ENCODE results near the gene INAFM2. TPM values are rescaled to one million over a fixed set of nuclear protein-coding genes. Genes with fewer than 3 reads are reported as not detected.

The INAFM2 gene
- total and polyA plus RNA-seq, 7 experiments from 2014 or later: 2.0 to 21.2 (median 8.4) TPM

- ChIA-PET POLR2A (interaction anchor here (0.7 to 4.9 kb wide), 6 partner anchors 10 to 131 kb away, joined by 4 to 35 read pairs (median 8); partner anchors contain the start of genes KNSTRN and PLCB2), CTCF (interaction anchor here (0.7 to 5.0 kb wide), 8 partner anchors 8 to 488 kb away, joined by 3 to 38 read pairs (median 5); no protein-coding TSS in a partner anchor)
- Mint-ChIP-seq H3K9me3 (no peaks in the 10 kb centered on the region), H3K4me1 (peaks cover 15 to 56% (median 47%) of the 10 kb centered on the region in 7 donors), H3K36me3 (peaks cover 0 to 11% (median 0%) of the 10 kb centered on the region in 5 donors), H3K4me3 (peak overlapping the region in 7 of 10 donors; percentile 12 to 88 (median 69)), H3K27ac (no peak overlapping the region), H3K27me3 (peaks cover 0 to 7% (median 0%) of the 10 kb centered on the region in 5 donors)
- ATAC-seq: no peak
- no peaks in the 10 kb centered on the region for H3K36me3 ChIP-seq (ENCODE audit: control insufficient read depth in 2 of 3, insufficient read depth in 3 of 3, low read length in 3 of 3)
- H3K4me3 ChIP-seq (ENCODE audit: low read length): no peak overlapping the region
- intact Hi-C loops (cut with micrococcal nuclease): loop anchor here in 1 of 2 donors (2.0 kb wide), 1 partner anchor 33 kb away; the partner anchor contains the start of gene DISP2
- H3K4me1 ChIP-seq (ENCODE audit: control insufficient read depth in 2 of 2, insufficient read depth in 2 of 2, low read length in 2 of 2): peaks cover 15% of the 10 kb centered on the region in 2 donors
- H3K27ac ChIP-seq (ENCODE audit: low read depth, low read length): no peak overlapping the region
- no peaks in the 10 kb centered on the region for H3K27me3 ChIP-seq (ENCODE audit: control insufficient read depth in 2 of 2, insufficient read depth in 2 of 2, low read length in 2 of 2)
- no peaks in the 10 kb centered on the region for H3K9me3 ChIP-seq (ENCODE audit: control insufficient read depth in 2 of 3, low read length in 3 of 3)
- DNase-seq: no peak
Observed at GRCh38 chr15:40325700-40326099, 2.2 kb downstream of the INAFM2 start.

- H3K9me3 ChIP-seq (ENCODE audit: control insufficient read depth in 2 of 3, low read length in 3 of 3): no peaks in the 10 kb centered on the region
- no peak for ATAC-seq
- H3K9me3 Mint-ChIP-seq: no peaks in the 10 kb centered on the region
- H3K4me3 Mint-ChIP-seq: no peak overlapping the region
- H3K27ac ChIP-seq (ENCODE audit: low read depth, low read length): no peak overlapping the region
- peaks cover 0 to 7% (median 0%) of the 10 kb centered on the region in 5 donors for H3K27me3 Mint-ChIP-seq
- no peak overlapping the region for H3K27ac Mint-ChIP-seq
- H3K27me3 ChIP-seq (ENCODE audit: control insufficient read depth in 2 of 2, insufficient read depth in 2 of 2, low read length in 2 of 2): no peaks in the 10 kb centered on the region
- no peaks in the 10 kb centered on the region for H3K36me3 ChIP-seq (ENCODE audit: control insufficient read depth in 2 of 3, insufficient read depth in 3 of 3, low read length in 3 of 3)
- peaks cover 0 to 14% (median 0%) of the 10 kb centered on the region in 5 donors for H3K36me3 Mint-ChIP-seq
- peaks cover 13 to 15% of the 10 kb centered on the region in 2 donors for H3K4me1 ChIP-seq (ENCODE audit: control insufficient read depth in 2 of 2, insufficient read depth in 2 of 2, low read length in 2 of 2)
- no peak for DNase-seq
- CTCF ChIA-PET: interaction anchor here (0.8 to 5.0 kb wide), 4 partner anchors 10 to 48 kb away, joined by 3 to 38 read pairs (median 18); partner anchors contain the start of gene PLCB2
- peaks cover 8 to 41% (median 35%) of the 10 kb centered on the region in 7 donors for H3K4me1 Mint-ChIP-seq
- intact Hi-C loops (cut with micrococcal nuclease): no loop called here
- POLR2A ChIA-PET: interaction anchor here (1.0 to 4.9 kb wide), 4 partner anchors 8 to 108 kb away, joined by 3 to 35 read pairs (median 12); partner anchors contain the start of gene PLCB2
- no peak overlapping the region for H3K4me3 ChIP-seq (ENCODE audit: low read length)
Observed at GRCh38 chr15:40327457-40327856, 4.0 kb downstream of the INAFM2 start.

GRCh38 chr15:40328176-40328575, 4.7 kb downstream of the INAFM2 start:
- Mint-ChIP-seq H3K4me1 (peaks cover 8 to 41% (median 35%) of the 10 kb centered on the region in 7 donors), H3K4me3 (no peak overlapping the region), H3K9me3 (no peaks in the 10 kb centered on the region), H3K36me3 (peaks cover 0 to 14% (median 0%) of the 10 kb centered on the region in 5 donors), H3K27me3 (peaks cover 0 to 6% (median 0%) of the 10 kb centered on the region in 5 donors), H3K27ac (no peak overlapping the region)
- no peak for ATAC-seq
- H3K36me3 ChIP-seq (ENCODE audit: control insufficient read depth in 2 of 3, insufficient read depth in 3 of 3, low read length in 3 of 3): no peaks in the 10 kb centered on the region
- H3K9me3 ChIP-seq (ENCODE audit: control insufficient read depth in 2 of 3, low read length in 3 of 3): no peaks in the 10 kb centered on the region
- H3K27me3 ChIP-seq (ENCODE audit: control insufficient read depth in 2 of 2, insufficient read depth in 2 of 2, low read length in 2 of 2): no peaks in the 10 kb centered on the region
- H3K4me3 ChIP-seq (ENCODE audit: low read length): no peak overlapping the region
- DNase-seq: no peak
- peaks cover 7 to 11% of the 10 kb centered on the region in 2 donors for H3K4me1 ChIP-seq (ENCODE audit: control insufficient read depth in 2 of 2, insufficient read depth in 2 of 2, low read length in 2 of 2)
- intact Hi-C loops (cut with micrococcal nuclease): no loop called here
- CTCF ChIA-PET: interaction anchor here (0.8 to 5.0 kb wide), 6 partner anchors 9 to 54 kb away, joined by 3 to 38 read pairs (median 7); partner anchors contain the start of genes CCDC9B and PLCB2
- POLR2A ChIA-PET: interaction anchor here (1.0 to 4.9 kb wide), 3 partner anchors 16 to 23 kb away, joined by 3 to 35 read pairs (median 4); partner anchors contain the start of gene PLCB2
- H3K27ac ChIP-seq (ENCODE audit: low read depth, low read length): no peak overlapping the region

DNA sequence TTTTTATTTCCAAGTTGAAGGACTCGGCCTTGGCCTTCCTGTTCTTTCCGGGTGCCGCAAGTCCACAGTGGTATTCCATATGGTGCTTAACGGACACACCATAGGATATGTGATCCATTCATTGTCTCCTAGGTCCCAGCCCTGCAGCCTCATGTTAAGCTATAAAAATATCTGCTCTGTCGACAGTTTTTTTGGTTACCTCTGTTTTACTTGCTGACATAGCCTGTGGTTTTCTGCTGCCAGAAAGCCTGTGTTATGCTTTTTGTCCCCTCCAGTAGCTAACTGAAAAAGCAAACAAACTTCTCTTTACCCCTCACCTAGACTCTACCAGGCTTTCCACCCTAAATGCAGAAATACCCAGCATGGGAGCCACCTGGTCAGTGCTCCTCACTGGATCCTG, 5.3 kb downstream of the INAFM2 start:
- Mint-ChIP-seq H3K9me3 (no peaks in the 10 kb centered on the region), H3K4me3 (peak overlapping the region in 1 of 10 donors; percentile 3), H3K27me3 (peaks cover 0 to 5% (median 0%) of the 10 kb centered on the region in 5 donors), H3K36me3 (peaks cover 0 to 14% (median 0%) of the 10 kb centered on the region in 5 donors), H3K4me1 (peaks cover 8 to 43% (median 36%) of the 10 kb centered on the region in 7 donors), H3K27ac (no peak overlapping the region)
- ATAC-seq (no peak), DNase-seq (no peak)
- Histone ChIP-seq H3K27me3 (ENCODE audit: control insufficient read depth in 2 of 2, insufficient read depth in 2 of 2, low read length in 2 of 2) (no peaks in the 10 kb centered on the region), H3K4me3 (ENCODE audit: low read length) (no peak overlapping the region), H3K9me3 (ENCODE audit: control insufficient read depth in 2 of 3, low read length in 3 of 3) (no peaks in the 10 kb centered on the region), H3K4me1 (ENCODE audit: control insufficient read depth in 2 of 2, insufficient read depth in 2 of 2, low read length in 2 of 2) (peaks cover 7 to 14% of the 10 kb centered on the region in 2 donors), H3K36me3 (ENCODE audit: control insufficient read depth in 2 of 3, insufficient read depth in 3 of 3, low read length in 3 of 3) (no peaks in the 10 kb centered on the region), H3K27ac (ENCODE audit: low read depth, low read length) (no peak overlapping the region)
- ChIA-PET CTCF (interaction anchor here (1.5 to 5.0 kb wide), 5 partner anchors 9 to 54 kb away, joined by 5 to 38 read pairs (median 9); partner anchors contain the start of genes CCDC9B and PLCB2), POLR2A (interaction anchor here (1.7 to 4.9 kb wide), 2 partner anchors 16 to 20 kb away, joined by 4 to 35 read pairs; partner anchors contain the start of gene PLCB2)
- intact Hi-C loops (cut with micrococcal nuclease): no loop called here

GRCh38 chr15:40329804-40330203, 6.3 kb downstream of the INAFM2 start:
- no peaks in the 10 kb centered on the region for H3K27me3 ChIP-seq (ENCODE audit: control insufficient read depth in 2 of 2, insufficient read depth in 2 of 2, low read length in 2 of 2)
- peaks cover 7 to 51% (median 40%) of the 10 kb centered on the region in 7 donors for H3K4me1 Mint-ChIP-seq
- H3K9me3 ChIP-seq (ENCODE audit: control insufficient read depth in 2 of 3, low read length in 3 of 3): no peaks in the 10 kb centered on the region
- no peak overlapping the region for H3K4me3 Mint-ChIP-seq
- H3K4me1 ChIP-seq (ENCODE audit: control insufficient read depth in 2 of 2, insufficient read depth in 2 of 2, low read length in 2 of 2): peaks cover 4 to 21% of the 10 kb centered on the region in 2 donors
- H3K27me3 Mint-ChIP-seq: peaks cover 0 to 5% (median 0%) of the 10 kb centered on the region in 5 donors
- DNase-seq (no peak), ATAC-seq (no peak)
- CTCF ChIA-PET: interaction anchor here (1.2 to 4.5 kb wide), 4 partner anchors 10 to 95 kb away, joined by 3 to 21 read pairs (median 6); partner anchors contain the start of gene PLCB2
- peak overlapping the region in 1 of 9 donors; percentile 42 for H3K27ac Mint-ChIP-seq
- H3K36me3 Mint-ChIP-seq: peaks cover 0 to 14% (median 0%) of the 10 kb centered on the region in 5 donors
- no peak overlapping the region for H3K4me3 ChIP-seq (ENCODE audit: low read length)
- H3K9me3 Mint-ChIP-seq: peaks cover 0 to 1% (median 0%) of the 10 kb centered on the region in 11 donors
- POLR2A ChIA-PET: no interaction called here
- no peak overlapping the region for H3K27ac ChIP-seq (ENCODE audit: low read depth, low read length)
- intact Hi-C loops (cut with micrococcal nuclease): no loop called here
- no peaks in the 10 kb centered on the region for H3K36me3 ChIP-seq (ENCODE audit: control insufficient read depth in 2 of 3, insufficient read depth in 3 of 3, low read length in 3 of 3)

DNA sequence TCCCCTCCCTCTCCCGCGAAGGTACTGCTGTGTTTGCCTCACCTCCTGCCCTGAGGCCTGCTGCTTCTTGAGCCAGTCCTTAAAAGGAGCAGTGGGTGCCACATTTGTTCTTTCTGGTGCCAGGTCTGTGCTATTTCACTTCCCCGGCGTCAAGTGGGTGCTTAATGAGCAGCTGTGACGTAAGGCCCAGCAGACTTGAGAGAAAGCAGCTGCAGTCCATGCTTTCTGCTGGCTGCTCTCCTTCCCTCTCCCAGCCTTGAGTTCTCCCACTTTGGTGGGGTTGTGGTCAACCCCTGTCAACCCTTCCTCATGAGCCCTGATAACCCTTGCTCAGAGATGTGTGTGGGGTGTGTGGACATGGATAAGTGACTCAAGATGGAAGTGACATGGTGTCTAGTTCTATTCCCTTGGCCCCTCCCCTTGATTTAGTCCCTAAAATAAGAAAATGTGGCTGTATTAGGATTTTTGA, 6.9 kb downstream of the INAFM2 start:
- DNase-seq (no peak), ATAC-seq (no peak)
- Histone ChIP-seq H3K27ac (ENCODE audit: low read depth, low read length) (no peak overlapping the region), H3K27me3 (ENCODE audit: control insufficient read depth in 2 of 2, insufficient read depth in 2 of 2, low read length in 2 of 2) (no peaks in the 10 kb centered on the region), H3K9me3 (ENCODE audit: control insufficient read depth in 2 of 3, low read length in 3 of 3) (no peaks in the 10 kb centered on the region), H3K36me3 (ENCODE audit: control insufficient read depth in 2 of 3, insufficient read depth in 3 of 3, low read length in 3 of 3) (no peaks in the 10 kb centered on the region), H3K4me1 (ENCODE audit: control insufficient read depth in 2 of 2, insufficient read depth in 2 of 2, low read length in 2 of 2) (peaks cover 0 to 15% of the 10 kb centered on the region in 2 donors), H3K4me3 (ENCODE audit: low read length) (no peak overlapping the region)
- H3K4me1 Mint-ChIP-seq: peaks cover 1 to 45% (median 39%) of the 10 kb centered on the region in 7 donors
- peaks cover 0 to 10% (median 0%) of the 10 kb centered on the region in 5 donors for H3K36me3 Mint-ChIP-seq
- ChIA-PET CTCF (interaction anchor here (0.7 to 4.5 kb wide), 5 partner anchors 11 to 94 kb away, joined by 3 to 21 read pairs (median 3); partner anchors contain the start of gene PLCB2), POLR2A (no interaction called here)
- no peak overlapping the region for H3K27ac Mint-ChIP-seq
- intact Hi-C loops (cut with micrococcal nuclease): no loop called here
- peaks cover 0 to 2% (median 0%) of the 10 kb centered on the region in 5 donors for H3K27me3 Mint-ChIP-seq
- H3K9me3 Mint-ChIP-seq: peaks cover 0 to 1% (median 0%) of the 10 kb centered on the region in 11 donors
- no peak overlapping the region for H3K4me3 Mint-ChIP-seq

Measured in naive thymus-derived CD4-positive, alpha-beta T cell (primary cell).